GM18909 (cell line): ENCODE results near the gene ZCCHC13.
"Not testable (repeated sequence)": the region's sequence is repeated elsewhere in the genome, so short reads cannot be mapped to it uniquely, and the experiment has no call there.

Experiments used
- ATAC-seq: cut with Tn5 transposase; IDR thresholded peaks from one replicate; pipeline ENCODE4 v1.9.1; 2021; ENCODE audit warnings: mild to moderate bottlenecking; ENCODE audit not compliant: unreplicated experiment, poor library complexity

ZCCHC13 gene

GRCh38 chrX:74319321-74319720, 15.3 kb downstream of the ZCCHC13 start:
- ATAC-seq = not testable (repeated sequence)

- no peak for ATAC-seq
Measured at GRCh38 chrX:74321191-74321590, 17.2 kb downstream of the ZCCHC13 start.

DNA sequence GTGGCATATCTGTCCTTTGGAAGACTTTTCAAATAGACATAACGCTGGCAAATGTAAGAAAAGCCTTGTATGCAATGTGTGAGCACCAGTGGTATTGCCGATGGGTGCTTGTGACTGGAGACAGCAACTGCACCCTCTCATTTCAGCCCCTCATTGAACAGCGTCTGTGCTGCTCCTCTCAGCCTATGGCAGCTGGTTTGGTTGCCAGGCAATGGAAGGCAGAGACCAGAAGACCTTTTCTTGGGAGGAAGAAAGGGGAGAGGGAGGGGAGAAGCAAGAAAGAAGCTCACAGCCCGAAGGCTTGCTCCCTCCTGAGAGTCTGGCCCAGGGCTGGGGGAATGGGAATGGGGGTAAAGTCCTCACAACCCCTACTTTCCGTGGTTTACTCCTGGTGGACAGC, 20.2 kb downstream of the ZCCHC13 start:
- ATAC-seq = no peak

DNA sequence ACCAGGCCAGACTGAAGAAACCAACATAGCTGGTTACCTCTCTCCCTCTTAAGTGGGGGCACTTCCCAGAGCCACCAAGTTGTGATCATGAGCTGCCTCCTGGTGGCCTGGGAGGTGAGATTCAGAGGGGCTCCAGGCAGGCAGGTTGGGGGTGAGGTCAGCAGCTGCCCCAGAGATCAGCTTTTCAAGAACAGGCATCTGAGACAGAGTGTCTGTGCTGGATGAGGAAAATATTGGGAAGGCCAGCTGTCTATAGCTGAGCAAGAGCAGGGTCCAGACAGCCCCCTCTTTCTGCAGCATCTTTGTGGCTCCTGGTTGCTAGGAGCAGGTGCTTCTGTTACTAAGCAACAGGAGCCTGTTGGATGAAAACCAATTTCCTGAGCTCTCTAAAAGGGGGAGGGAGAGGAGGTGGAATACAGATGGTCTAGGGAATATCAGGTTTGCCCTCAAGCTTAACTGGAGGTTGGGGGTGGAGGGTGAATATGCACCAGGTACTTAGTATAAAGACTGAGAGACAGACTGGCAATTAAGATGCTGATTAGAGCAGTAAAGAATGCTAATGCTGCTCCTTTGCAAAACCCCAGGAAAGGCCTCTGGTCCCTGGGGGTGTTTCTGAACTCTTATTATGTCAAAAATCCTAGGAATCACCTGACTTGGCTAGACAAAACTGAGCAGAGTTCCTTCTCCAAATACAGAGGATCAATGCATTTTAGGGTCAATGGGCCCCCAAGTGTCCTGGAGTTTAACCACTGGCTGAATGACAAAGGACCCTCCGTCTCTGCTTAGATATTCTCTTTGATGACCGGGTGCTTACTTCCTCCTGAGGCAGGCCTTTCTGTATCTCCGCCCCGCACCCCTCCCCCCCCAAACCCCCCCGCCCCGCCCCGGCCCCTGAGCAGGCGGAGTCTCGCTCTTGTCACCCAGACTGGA, 21.4 kb downstream of the ZCCHC13 start:
- no peak for ATAC-seq

DNA sequence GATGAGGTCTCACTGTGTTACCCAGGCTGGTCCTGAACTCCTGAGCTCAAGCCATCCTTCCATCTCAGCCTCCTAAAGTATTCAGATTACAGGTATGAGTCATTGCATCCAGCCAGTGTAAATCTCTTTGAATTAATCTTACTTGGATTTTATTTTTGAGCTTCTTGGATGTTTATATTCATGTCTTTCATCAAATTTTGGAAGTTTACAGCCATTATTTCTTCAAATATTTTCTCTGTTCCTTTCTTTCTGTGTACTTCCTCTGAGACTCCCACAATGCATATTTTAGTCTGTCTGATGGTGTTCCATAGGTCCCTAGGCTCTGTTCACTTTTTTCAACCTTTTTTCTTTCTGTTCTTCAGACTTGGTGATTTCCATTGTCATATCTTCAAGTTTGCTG, 34.9 kb downstream of the ZCCHC13 start:
- ATAC-seq = no peak

DNA sequence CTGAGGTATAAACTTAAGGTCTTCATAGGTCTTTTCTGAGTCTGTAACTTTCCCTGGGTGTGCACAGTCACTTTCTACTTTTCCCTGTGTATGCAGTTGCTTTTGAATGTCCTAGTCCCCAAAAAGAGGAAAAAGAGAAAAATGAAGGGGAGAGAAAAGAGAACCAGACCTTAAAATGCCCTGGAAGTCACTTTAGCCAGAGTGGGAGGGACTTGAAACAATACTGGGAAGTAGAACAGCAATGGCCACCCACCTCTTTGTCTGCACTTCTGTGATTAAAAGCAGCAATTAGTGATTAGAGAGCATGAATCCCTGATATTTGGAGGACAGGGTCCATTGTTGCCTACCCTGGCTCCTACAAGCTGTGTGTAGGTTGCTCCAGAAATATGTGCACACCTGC, 36.1 kb downstream of the ZCCHC13 start:
- ATAC-seq = no peak

DNA sequence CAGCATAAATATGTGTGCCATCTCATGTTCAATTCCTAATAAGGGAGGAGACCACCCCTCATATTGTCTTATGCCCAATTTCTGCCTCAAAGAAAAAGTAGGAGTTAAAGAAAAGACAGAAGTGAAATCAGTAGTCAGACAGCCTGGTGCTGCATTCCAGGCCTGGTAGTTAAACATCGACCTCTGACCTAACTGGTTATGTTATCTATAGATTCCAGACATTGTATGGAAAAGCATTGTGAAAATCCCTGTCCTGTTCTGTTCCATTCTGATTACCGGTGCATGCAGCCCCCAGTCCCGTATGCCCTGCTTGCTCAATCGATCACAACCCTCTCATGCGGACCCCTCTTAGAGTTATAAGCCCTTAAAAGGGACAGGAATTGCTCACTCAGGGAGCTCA, 38.2 kb downstream of the ZCCHC13 start:
- ATAC-seq = not testable (repeated sequence)

DNA sequence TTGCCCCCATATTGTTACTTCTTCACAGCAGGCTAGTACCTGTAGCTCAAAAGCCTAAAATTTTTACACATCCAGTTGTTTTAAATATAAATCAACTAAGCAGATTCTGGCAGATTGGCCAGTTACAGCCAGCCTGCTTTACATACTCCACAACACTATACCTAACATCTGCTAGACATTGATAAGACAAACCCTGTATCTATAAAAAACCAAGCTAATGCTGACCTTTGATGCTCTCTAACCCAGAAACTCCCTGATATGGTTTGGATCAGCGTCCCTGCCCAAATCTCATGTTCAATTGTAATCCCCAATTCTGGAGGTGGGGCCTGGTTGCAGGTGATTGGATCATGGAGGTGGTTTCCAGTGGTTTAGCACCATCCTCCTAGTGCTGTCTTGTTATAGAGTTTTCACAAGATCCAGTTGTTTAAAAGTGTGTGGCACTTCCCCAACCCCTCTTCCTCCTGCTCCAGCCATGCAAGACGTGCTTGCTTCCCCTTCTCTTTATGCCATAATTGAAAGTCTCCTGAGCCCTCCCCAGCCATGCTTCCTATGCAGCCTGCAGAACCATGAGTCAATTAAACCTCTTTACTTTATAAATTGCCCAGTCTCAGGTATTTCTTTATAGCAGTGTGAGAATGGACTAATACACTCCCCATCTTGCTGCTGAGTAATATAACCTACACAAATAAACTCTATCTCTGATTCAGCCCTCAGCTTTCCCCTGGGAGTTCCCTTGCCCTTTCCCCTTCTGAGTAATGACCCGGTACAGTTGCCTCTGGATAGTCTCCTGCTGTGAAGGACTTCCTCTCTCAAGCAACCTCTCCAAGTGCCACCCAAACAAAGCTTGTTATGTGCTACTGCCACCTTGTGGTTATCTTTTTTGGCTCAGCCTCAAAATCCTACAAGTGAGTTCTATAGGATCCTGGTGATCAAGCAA, 39.6 kb downstream of the ZCCHC13 start:
- peak; percentile 93 for ATAC-seq

DNA sequence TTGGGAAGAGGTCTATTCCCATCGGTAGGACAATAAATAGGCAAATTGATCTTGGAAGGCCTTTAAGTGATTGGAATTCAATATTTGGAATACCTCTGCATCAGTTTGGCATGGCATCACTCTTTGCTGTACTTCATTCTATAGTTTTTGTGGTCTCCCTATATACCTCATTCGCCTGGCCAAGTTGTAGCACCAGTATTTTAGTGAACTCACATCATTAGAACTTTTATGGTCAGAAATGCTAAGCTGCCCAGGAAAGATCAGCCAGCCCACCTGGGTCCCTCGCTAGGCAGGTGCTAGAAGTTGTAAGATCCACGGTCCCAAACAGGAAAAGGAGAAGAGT, 40.3 kb downstream of the ZCCHC13 start:
- ATAC-seq = peak; percentile 33

GRCh38 chrX:74346088-74346487, 42.1 kb downstream of the ZCCHC13 start:
- ATAC-seq = no peak

DNA sequence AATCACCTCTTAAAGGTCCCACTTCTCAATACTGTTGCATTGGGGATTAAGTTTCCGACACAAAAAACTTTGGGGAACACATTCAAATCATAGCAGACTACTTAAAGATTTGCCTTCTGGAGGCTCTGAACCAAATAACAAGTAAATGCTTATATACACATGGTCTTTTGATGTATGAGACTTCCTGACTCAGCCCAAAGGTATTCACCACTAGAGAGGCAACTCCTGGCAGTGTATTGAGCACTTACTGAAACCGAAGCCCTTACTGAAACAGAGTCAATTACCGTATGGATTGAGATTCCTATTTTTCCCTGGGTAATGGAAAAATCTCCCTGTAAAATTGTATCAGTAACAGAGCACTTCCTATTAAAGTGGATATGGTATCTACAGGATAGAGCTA, 45.4 kb downstream of the ZCCHC13 start:
- ATAC-seq = no peak

GRCh38 chrX:74351760-74352159, 47.8 kb downstream of the ZCCHC13 start:
- no peak for ATAC-seq

DNA sequence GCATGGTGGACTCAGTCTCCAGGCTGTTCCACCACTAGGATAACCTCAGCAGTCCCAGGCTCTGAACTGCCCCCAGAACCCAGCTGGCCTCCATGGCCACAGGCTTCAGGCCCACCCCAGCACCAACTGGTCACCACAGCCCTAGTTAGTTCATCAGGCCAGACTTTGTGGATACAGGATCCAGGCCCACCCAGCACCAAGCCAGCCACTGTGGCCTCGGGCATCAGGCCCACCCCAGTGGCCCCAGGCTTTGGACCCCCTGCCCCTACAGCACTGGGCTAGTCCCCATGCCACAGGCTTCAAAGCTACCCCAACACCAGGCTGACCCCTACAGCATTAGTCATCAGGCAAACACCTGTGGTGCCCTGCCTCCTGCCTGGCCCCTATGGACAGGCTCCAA, 50.0 kb downstream of the ZCCHC13 start:
- no peak for ATAC-seq
